NB4 (cell line): ENCODE measurements around the gene MORF4L2.

ENCODE experiments used
- CTCF ChIP-seq: IDR thresholded peaks from one replicate; pipeline ENCODE4 v1.5.1; 2012; ENCODE audit warnings: low read depth, low read length
- MAX ChIP-seq: IDR thresholded peaks from 2 replicates; pipeline ENCODE4 v1.6.1; 2011; ENCODE audit warnings: low read depth, low read length
- MYC ChIP-seq: IDR thresholded peaks from 2 replicates; pipeline ENCODE4 v1.6.1; 2011; ENCODE audit warnings: low read depth, low read length
- POLR2A ChIP-seq: IDR thresholded peaks from 2 replicates; pipeline ENCODE4 v1.6.1; 2011; ENCODE audit warnings: mild to moderate bottlenecking; ENCODE audit not compliant: insufficient read length; ENCODE audit errors: extremely low read depth

- no peak for TF ChIP-seq CTCF
- TF ChIP-seq POLR2A, result no peak
- TF ChIP-seq MYC, result no peak
- no peak for TF ChIP-seq MAX
These were observed 30.5 kb upstream of the MORF4L2 start for GRCh38 chrX:103716962-103717361.
